K562 (cell line): ENCODE data around the gene PAK1IP1. TPM values are rescaled to one million over a fixed set of nuclear protein-coding genes. Genes with fewer than 3 reads are reported as not detected.
"Not testable (repeated sequence)": the region's sequence is repeated elsewhere in the genome, so short reads cannot be mapped to it uniquely, and the experiment has no call there.

Experiments used
- DDX20 ChIP-seq: fragments of 450-650 bp; IDR thresholded peaks from 2 replicates; pipeline ENCODE4 v1.6.1; 2016; ENCODE audit warnings: missing genetic modification characterization, low read depth, mild to moderate bottlenecking, missing compliant biosample characterization, moderate library complexity
- HSF4 ChIP-seq: fragments of 250-450 bp; sonication (Bioruptor Pico); IDR thresholded peaks from 2 replicates; pipeline ENCODE4 v2.1.2; 2022; ENCODE audit warnings: mild to moderate bottlenecking, moderate library complexity, borderline replicate concordance
- MEF2D ChIP-seq: conservative IDR thresholded peaks from 2 replicates; pipeline ENCODE4 v1.6.1; 2016; ENCODE audit warnings: low read depth, missing genetic modification characterization, missing compliant biosample characterization
- MTF1 ChIP-seq: fragments of 250-450 bp; sonication (Bioruptor Pico); IDR thresholded peaks from 2 replicates; pipeline ENCODE4 v1.9.0; 2021; ENCODE audit warnings: moderate library complexity, mild to moderate bottlenecking, inconsistent platforms, borderline replicate concordance
- NFIX ChIP-seq: fragments of 250-450 bp; sonication (Bioruptor Pico); IDR thresholded peaks from 2 replicates; pipeline ENCODE4 v1.4.0; 2020; ENCODE audit warnings: low read depth, mild to moderate bottlenecking, moderate library complexity
- TCFL5 ChIP-seq: fragments of 250-450 bp; sonication (Bioruptor Pico); conservative IDR thresholded peaks from 2 replicates; pipeline ENCODE4 v1.6.1; 2021; ENCODE audit warnings: mild to moderate bottlenecking, moderate library complexity, matching md5 sums
- ZBTB17 ChIP-seq: fragments of 450-650 bp; formaldehyde crosslinking; IDR thresholded peaks from 2 replicates; pipeline ENCODE4 v1.4.0; 2020; ENCODE audit warnings: mild to moderate bottlenecking
- ZNF165 ChIP-seq: fragments of 250-450 bp; sonication (Bioruptor Pico); IDR thresholded peaks from 2 replicates; pipeline ENCODE4 v1.4.0; 2020; ENCODE audit warnings: borderline replicate concordance
- ZNF175 ChIP-seq: fragments of 200-800 bp; sonication (Bioruptor generic); IDR thresholded peaks from 2 replicates; pipeline ENCODE4 v1.6.1; 2016; ENCODE audit warnings: low read depth, mild to moderate bottlenecking, missing genetic modification characterization, missing compliant biosample characterization
- ZNF76 ChIP-seq: fragments of 250-450 bp; sonication (Bioruptor Pico); IDR thresholded peaks from 2 replicates; pipeline ENCODE4 v1.4.0; 2020; ENCODE audit warnings: mild to moderate bottlenecking, moderate library complexity, borderline replicate concordance
- ZNF766 ChIP-seq: fragments of 200-800 bp; sonication (Bioruptor generic); conservative IDR thresholded peaks from 2 replicates; pipeline ENCODE4 v1.6.1; 2016; ENCODE audit warnings: missing genetic modification characterization, missing compliant biosample characterization
- ZNF79 ChIP-seq: fragments of 250-450 bp; sonication (Bioruptor Pico); IDR thresholded peaks from 2 replicates; pipeline ENCODE4 v1.4.0; 2020; ENCODE audit warnings: low read depth, mild to moderate bottlenecking, moderate library complexity
- polyA plus RNA-seq, 8 experiments: library from polyadenylated mRNA; depleted of rRNA in 4 of 8; stranded (reverse) in 5 of 8; unstranded in 3 of 8; fragments of >200 nt; fragmentation: Nextera tagmentation in 2 of 8; fragmentation: Illumina TruSeq in 1 of 8; extraction: Ambion mirVana in 2 of 8; extraction: Trizol in 1 of 8; gene quantifications; 2 replicates each; pipeline versions ENCODE4 v1.2.1 to v1.2.3, GENCODE V29; 2011 to 2014; ENCODE audit warnings: inconsistent platforms in 1 of 8, missing spikeins in 1 of 8
- total RNA-seq, 7 experiments: library from RNA; depleted of rRNA in 6 of 7; stranded (reverse); fragments of >200 nt in 6 of 7; fragmentation: Illumina TruSeq in 2 of 7; extraction: Trizol in 2 of 7; gene quantifications; 2 replicates each; pipeline versions ENCODE4 v1.2.1 to v1.2.3, GENCODE V29; 2011 to 2021; ENCODE audit warnings: low replicate concordance in 1 of 7
- TF ChIP-seq, protein P1 (sequence below): fragments of 250-450 bp; sonication (Bioruptor Pico); IDR thresholded peaks from 2 replicates; pipeline ENCODE4 v1.4.0; 2020; ENCODE audit warnings: mild to moderate bottlenecking
- TF ChIP-seq, protein P2 (sequence below), 3 experiments: fragments of 200-800 bp in 1 of 3; sonication (Bioruptor generic) in 1 of 3; sonication (generic) in 1 of 3; formaldehyde crosslinking in 1 of 3; IDR thresholded peaks; 2 replicates each; pipeline versions ENCODE4 v1.6.1 to v1.8.0; 2016 to 2022; ENCODE audit warnings: mild to moderate bottlenecking in 2 of 3, missing compliant biosample characterization in 2 of 3, missing genetic modification characterization in 2 of 3, missing genetic modification reagents in 1 of 3
- TF ChIP-seq, protein P3 (sequence below): fragments of 200-800 bp; sonication (Bioruptor generic); IDR thresholded peaks from 2 replicates; pipeline ENCODE4 v1.6.1; 2017; ENCODE audit warnings: missing genetic modification characterization, missing compliant biosample characterization
- TF ChIP-seq, protein P4 (sequence below): fragments of 250-450 bp; sonication (Bioruptor Pico); IDR thresholded peaks from 2 replicates; pipeline ENCODE4 v1.8.0; 2022; ENCODE audit warnings: moderate library complexity, mild to moderate bottlenecking, inconsistent platforms
- TF ChIP-seq, protein P5 (sequence below): fragments of 450-650 bp; formaldehyde crosslinking; conservative IDR thresholded peaks from 2 replicates; pipeline ENCODE4 v1.4.0; 2022; ENCODE audit warnings: mild to moderate bottlenecking, missing genetic modification characterization

Gene PAK1IP1
- total and polyA plus RNA-seq, 9 of the 15 experiments (the other 6 are each of a cell fraction or from before 2014, with no cell fraction given): 50.0 to 200 (median 87.0) TPM

DNA sequence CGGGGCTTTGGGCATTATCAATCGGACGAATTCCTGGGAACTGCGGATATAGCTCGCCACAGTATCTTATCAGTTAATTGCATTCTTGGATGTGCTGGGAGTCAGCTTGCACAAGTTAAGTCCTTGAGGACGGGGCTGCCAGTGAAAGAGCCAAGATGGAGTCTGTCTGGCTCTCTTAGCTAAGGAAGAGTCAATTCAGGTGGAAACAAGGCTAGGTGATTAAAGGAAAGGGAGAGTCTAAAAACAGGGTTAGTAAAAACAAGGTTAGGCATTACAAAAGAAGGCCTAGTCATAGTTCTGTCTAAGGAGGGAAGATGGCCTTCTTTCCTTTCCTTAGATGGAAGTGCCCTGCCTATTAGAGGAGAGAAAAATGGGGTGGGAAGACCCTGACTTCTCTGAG lies 55.8 kb downstream of the PAK1IP1 start (continued):
- TF ChIP-seq, protein P1, sequence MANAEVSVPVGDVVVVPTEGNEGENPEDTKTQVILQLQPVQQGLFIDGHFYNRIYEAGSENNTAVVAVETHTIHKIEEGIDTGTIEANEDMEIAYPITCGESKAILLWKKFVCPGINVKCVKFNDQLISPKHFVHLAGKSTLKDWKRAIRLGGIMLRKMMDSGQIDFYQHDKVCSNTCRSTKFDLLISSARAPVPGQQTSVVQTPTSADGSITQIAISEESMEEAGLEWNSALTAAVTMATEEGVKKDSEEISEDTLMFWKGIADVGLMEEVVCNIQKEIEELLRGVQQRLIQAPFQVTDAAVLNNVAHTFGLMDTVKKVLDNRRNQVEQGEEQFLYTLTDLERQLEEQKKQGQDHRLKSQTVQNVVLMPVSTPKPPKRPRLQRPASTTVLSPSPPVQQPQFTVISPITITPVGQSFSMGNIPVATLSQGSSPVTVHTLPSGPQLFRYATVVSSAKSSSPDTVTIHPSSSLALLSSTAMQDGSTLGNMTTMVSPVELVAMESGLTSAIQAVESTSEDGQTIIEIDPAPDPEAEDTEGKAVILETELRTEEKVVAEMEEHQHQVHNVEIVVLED (CRISPR knock-in tag): 0 out of 2 replicates have a peak, but pooled peaks have one; percentile 29
- peak; percentile 72 for TF ChIP-seq ZNF76 (CRISPR knock-in tag)
- TF ChIP-seq ZNF766: peak; percentile 92
- peak; percentile 83; the same call in 1 of the 2 replicates for TF ChIP-seq ZBTB17 (CRISPR knock-in tag)
- TF ChIP-seq, protein P2, sequence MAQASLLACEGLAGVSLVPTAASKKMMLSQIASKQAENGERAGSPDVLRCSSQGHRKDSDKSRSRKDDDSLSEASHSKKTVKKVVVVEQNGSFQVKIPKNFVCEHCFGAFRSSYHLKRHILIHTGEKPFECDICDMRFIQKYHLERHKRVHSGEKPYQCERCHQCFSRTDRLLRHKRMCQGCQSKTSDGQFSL (CRISPR knock-in tag; IDR thresholded peaks at IDR 0.05): not testable (repeated sequence)
- TF ChIP-seq, protein P2 (tag; IDR thresholded peaks at IDR 0.05): peak in 1 of 2 experiments; percentile 91; a peak in 2 of 4 replicates
- peak; percentile 84; the same call in 1 of the 2 replicates for TF ChIP-seq TCFL5
- TF ChIP-seq ZNF175 (CRISPR knock-in tag): peak; percentile 71
- peak; percentile 84; the same call in 1 of the 2 replicates for TF ChIP-seq ZNF165
- TF ChIP-seq, protein P3, sequence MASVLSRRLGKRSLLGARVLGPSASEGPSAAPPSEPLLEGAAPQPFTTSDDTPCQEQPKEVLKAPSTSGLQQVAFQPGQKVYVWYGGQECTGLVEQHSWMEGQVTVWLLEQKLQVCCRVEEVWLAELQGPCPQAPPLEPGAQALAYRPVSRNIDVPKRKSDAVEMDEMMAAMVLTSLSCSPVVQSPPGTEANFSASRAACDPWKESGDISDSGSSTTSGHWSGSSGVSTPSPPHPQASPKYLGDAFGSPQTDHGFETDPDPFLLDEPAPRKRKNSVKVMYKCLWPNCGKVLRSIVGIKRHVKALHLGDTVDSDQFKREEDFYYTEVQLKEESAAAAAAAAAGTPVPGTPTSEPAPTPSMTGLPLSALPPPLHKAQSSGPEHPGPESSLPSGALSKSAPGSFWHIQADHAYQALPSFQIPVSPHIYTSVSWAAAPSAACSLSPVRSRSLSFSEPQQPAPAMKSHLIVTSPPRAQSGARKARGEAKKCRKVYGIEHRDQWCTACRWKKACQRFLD (CRISPR knock-in tag): peak; percentile 86
- peak; percentile 81 for TF ChIP-seq ZNF79 (CRISPR knock-in tag)
- peak; percentile 92 for TF ChIP-seq DDX20 (tag)
- peak; percentile 97 for TF ChIP-seq HSF4 (CRISPR knock-in tag)
- TF ChIP-seq MEF2D: peak; percentile 90
- TF ChIP-seq, protein P4, sequence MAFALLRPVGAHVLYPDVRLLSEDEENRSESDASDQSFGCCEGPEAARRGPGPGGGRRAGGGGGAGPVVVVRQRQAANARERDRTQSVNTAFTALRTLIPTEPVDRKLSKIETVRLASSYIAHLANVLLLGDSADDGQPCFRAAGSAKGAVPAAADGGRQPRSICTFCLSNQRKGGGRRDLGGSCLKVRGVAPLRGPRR (CRISPR knock-in tag): 0 out of 2 replicates have a peak, but pooled peaks have one; percentile 37
- TF ChIP-seq, protein P5, sequence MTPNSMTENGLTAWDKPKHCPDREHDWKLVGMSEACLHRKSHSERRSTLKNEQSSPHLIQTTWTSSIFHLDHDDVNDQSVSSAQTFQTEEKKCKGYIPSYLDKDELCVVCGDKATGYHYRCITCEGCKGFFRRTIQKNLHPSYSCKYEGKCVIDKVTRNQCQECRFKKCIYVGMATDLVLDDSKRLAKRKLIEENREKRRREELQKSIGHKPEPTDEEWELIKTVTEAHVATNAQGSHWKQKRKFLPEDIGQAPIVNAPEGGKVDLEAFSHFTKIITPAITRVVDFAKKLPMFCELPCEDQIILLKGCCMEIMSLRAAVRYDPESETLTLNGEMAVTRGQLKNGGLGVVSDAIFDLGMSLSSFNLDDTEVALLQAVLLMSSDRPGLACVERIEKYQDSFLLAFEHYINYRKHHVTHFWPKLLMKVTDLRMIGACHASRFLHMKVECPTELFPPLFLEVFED (CRISPR knock-in tag): 0 out of 2 replicates have a peak, but pooled peaks have one; percentile 48
- 0 out of 2 replicates have a peak, but pooled peaks have one; percentile 46 for TF ChIP-seq MTF1 (CRISPR knock-in tag)
- peak; percentile 34; the same call in 1 of the 2 replicates for TF ChIP-seq NFIX (CRISPR knock-in tag)
